Pancreas (tissue), 10 donors: ENCODE results near the gene VTN. TPM values are rescaled to one million over a fixed set of nuclear protein-coding genes. Genes with fewer than 3 reads are reported as not detected.

Experiments
- ATAC-seq, 4 donors: fragments of 200-7000 bp; cut with Tn5 transposase; one replicate each; pipeline versions ENCODE4 v1.8.0 to v1.9.1; 2020; ENCODE audit warnings: mild to moderate bottlenecking in 4 of 4, moderate library complexity in 4 of 4
- DNase-seq, 6 donors: peaks; one replicate each; pipeline ENCODE4 v3.0.0-alpha.2; 2020
- FAIRE-seq: peaks from 2 replicates; lab custom pipeline; 2012; peaks lifted over from hg19 to GRCh38; lab: Jason Lieb, UNC
- H3K27ac ChIP-seq, 4 donors: fragments of 200-600 bp; sonication (generic); 1 replicate in 3 of 4; 2 replicates in 1 of 4; pipeline versions ENCODE4 v1.5.0 to v1.8.0; 2020
- H3K27me3 ChIP-seq, 4 donors: fragments of 200-600 bp; one replicate each; pipeline ENCODE4 v1.8.0; 2021
- H3K36me3 ChIP-seq, 3 donors: fragments of 200-600 bp; sonication (generic) in 1 of 3; one replicate each; pipeline versions ENCODE4 v1.5.0 to v1.8.0; 2020 to 2021
- H3K4me1 ChIP-seq, 3 donors: fragments of 200-600 bp; one replicate each; pipeline ENCODE4 v1.8.0; 2021
- H3K4me3 ChIP-seq, 4 donors: fragments of 200-600 bp; sonication (generic) in 2 of 4; one replicate each; pipeline versions ENCODE4 v1.5.0 to v1.8.0; 2020 to 2021
- H3K9me3 ChIP-seq, 4 donors: fragments of 200-600 bp; one replicate each; pipeline ENCODE4 v1.8.0; 2021
- WGBS, 2 donors: extraction: QIAGEN DNeasy Blood & Tissue Kit; methylation state at CpG; one replicate each; pipeline ENCODE4 v1.1.7; 2013; 5-methylcytosine and 5-hydroxymethylcytosine counted together
- intact Hi-C, 3 donors: fragments of 100-400 bp; cut with DNase I; formaldehyde crosslinking; loops; one replicate each; pipeline versions ENCODE4 v1.11.1 to v1.14.2; 2022
- polyA plus RNA-seq, 2 donors: library from polyadenylated mRNA; stranded (reverse); fragments of 200-250 nt; gene quantifications; one replicate each; pipeline ENCODE4 v1.2.3, GENCODE V29; 2013
- total RNA-seq, 6 donors: library from RNA; stranded (reverse); fragmentation: NEBNext Ultra II Directional in 4 of 6; extraction: Animal tissue kit (Norgen Biotek cat#: 25700) in 4 of 6; gene quantifications; one replicate each; pipeline versions ENCODE4 v1.2.1 to v1.2.4, GENCODE V29; 2021 to 2023
- TF ChIP-seq, protein P1 (sequence below), 4 donors: fragments of 200-600 bp; sonication (generic) in 3 of 4; IDR thresholded peaks; one replicate each; pipeline versions ENCODE4 v1.5.0 to v1.8.0; 2021; ENCODE audit warnings: antibody characterized with exemption in 4 of 4
- donor health status: healthy with polysubstance abuse.
- donor health status: DM: no; HTN: no; CAD: no; lungs with moderate emphysema.
- donor health status: DM: no; HTN: no; CAD: no.
- donor health status: control.
- donor health status: control.
- donor health status: Bipolar disorder and iron deficiency.
- donor health status: DM: yes; HTN: yes; CAD: no.
- donor health status: DM: no; HTN: no; CAD: no.
- donor health status: DM: no; HTN: no; CAD: no.
- donor health status: DM: yes; HTN: yes; CAD: no.

VTN gene
- total and polyA plus RNA-seq, 8 donors = 5.2 to 21.6 (median 12.1) TPM

GRCh38 chr17:28326114-28326513 is 44.0 kb downstream of the VTN start:
- WGBS, 2 donors = 12 to 20% methylated on average over 7 of the region's 7 CpGs
- H3K4me1 ChIP-seq = peaks cover 25 to 55% (median 53%) of the 10 kb centered on the region in 3 donors
- TF ChIP-seq, protein P1, sequence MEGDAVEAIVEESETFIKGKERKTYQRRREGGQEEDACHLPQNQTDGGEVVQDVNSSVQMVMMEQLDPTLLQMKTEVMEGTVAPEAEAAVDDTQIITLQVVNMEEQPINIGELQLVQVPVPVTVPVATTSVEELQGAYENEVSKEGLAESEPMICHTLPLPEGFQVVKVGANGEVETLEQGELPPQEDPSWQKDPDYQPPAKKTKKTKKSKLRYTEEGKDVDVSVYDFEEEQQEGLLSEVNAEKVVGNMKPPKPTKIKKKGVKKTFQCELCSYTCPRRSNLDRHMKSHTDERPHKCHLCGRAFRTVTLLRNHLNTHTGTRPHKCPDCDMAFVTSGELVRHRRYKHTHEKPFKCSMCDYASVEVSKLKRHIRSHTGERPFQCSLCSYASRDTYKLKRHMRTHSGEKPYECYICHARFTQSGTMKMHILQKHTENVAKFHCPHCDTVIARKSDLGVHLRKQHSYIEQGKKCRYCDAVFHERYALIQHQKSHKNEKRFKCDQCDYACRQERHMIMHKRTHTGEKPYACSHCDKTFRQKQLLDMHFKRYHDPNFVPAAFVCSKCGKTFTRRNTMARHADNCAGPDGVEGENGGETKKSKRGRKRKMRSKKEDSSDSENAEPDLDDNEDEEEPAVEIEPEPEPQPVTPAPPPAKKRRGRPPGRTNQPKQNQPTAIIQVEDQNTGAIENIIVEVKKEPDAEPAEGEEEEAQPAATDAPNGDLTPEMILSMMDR (IDR thresholded peaks at IDR 0.05) = no peak
- FAIRE-seq (no peak), DNase-seq (peak in 1 of 6 donors; percentile 43), ATAC-seq (peak in 3 of 4 donors; percentile 21 to 33 (median 30))
- H3K27ac ChIP-seq = peak overlapping the region in 3 of 4 donors; percentile 51 to 84 (median 79)
- no peak overlapping the region for H3K4me3 ChIP-seq
- no peaks in the 10 kb centered on the region for H3K9me3 ChIP-seq
- intact Hi-C loops = no loop called here
- no peaks in the 10 kb centered on the region for H3K27me3 ChIP-seq
- H3K36me3 ChIP-seq = peaks cover 0 to 25% (median 8%) of the 10 kb centered on the region in 3 donors

DNA sequence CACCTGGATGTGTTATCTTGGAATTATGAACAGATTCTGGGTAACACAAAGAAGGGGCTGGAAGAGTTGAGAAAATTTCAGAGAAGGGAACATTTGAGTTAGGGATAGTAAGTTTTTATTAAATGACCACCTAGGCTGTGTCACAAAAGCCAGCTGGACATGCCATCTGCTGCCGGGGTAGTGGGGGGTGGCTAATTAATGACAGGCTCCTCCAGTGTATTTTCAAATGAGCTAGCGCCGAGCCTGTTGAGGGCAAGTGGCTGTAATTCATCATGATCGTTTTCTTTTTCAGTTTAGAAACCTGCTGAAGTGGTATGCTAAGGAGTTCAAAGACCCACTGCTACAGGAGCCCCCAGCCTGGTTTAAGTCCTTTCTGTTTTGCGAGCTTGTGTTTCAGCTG is 44.9 kb downstream of the VTN start:
- DNase-seq = no peak
- H3K4me1 ChIP-seq = peaks cover 25 to 55% (median 53%) of the 10 kb centered on the region in 3 donors
- intact Hi-C loops = no loop called here
- ATAC-seq = peak in 1 of 4 donors; percentile 1
- H3K9me3 ChIP-seq = no peaks in the 10 kb centered on the region
- H3K4me3 ChIP-seq = no peak overlapping the region
- peaks cover 0 to 25% (median 8%) of the 10 kb centered on the region in 3 donors for H3K36me3 ChIP-seq
- TF ChIP-seq, protein P1 (IDR thresholded peaks at IDR 0.05) = no peak
- 16 to 18% methylated on average over 5 of the region's 5 CpGs for WGBS, 2 donors
- no peaks in the 10 kb centered on the region for H3K27me3 ChIP-seq
- peak overlapping the region; percentile 51 to 84 (median 68) for H3K27ac ChIP-seq
- FAIRE-seq = no peak

DNA sequence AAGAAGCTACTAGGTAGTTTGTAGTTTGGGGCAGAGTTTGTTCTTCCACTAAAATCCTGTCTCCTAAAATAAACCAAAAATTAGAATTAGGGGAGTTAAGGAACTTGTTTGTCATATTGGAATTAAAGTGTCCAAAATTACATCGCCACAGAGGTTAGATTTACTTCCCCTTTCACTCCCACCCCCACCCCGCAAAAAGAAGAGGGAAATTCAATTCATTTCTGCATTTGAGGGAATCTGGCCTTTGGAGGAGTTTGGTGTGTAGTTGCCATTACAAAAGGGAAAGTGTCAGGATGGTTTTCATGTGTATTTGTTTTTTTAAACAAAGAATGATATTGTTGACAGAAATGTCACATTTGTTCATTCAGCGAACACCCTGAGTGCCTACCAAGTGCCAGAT is 45.3 kb downstream of the VTN start:
- WGBS, 2 donors = 31% methylated on average over 3 of the region's 3 CpGs
- intact Hi-C loops = no loop called here

GRCh38 chr17:28324267-28324745 is 45.8 kb downstream of the VTN start:
- H3K4me3 ChIP-seq = no peak overlapping the region
- peak overlapping the region in 3 of 4 donors; percentile 47 to 84 (median 79) for H3K27ac ChIP-seq
- intact Hi-C loops = no loop called here
- H3K9me3 ChIP-seq = no peaks in the 10 kb centered on the region
- ATAC-seq (peak; percentile 49 to 63 (median 58)), FAIRE-seq (no peak), DNase-seq (peak in 1 of 6 donors; percentile 40)
- H3K4me1 ChIP-seq = peaks cover 25 to 55% (median 53%) of the 10 kb centered on the region in 3 donors
- no peaks in the 10 kb centered on the region for H3K27me3 ChIP-seq
- 13 to 14% methylated on average over 5 of the region's 5 CpGs for whole genome bisulfite sequencing, 2 donors
- TF ChIP-seq, protein P1 (IDR thresholded peaks at IDR 0.05) = no peak
- peaks cover 0 to 22% (median 5%) of the 10 kb centered on the region in 3 donors for H3K36me3 ChIP-seq

More for the DNA sequence above, 45.3 kb downstream of the VTN start:
- peaks cover 25 to 55% (median 53%) of the 10 kb centered on the region in 3 donors for H3K4me1 ChIP-seq
- H3K27me3 ChIP-seq = no peaks in the 10 kb centered on the region
- FAIRE-seq (no peak), DNase-seq (no peak), ATAC-seq (peak in 1 of 4 donors; percentile 6)
- H3K36me3 ChIP-seq = peaks cover 0 to 25% (median 8%) of the 10 kb centered on the region in 3 donors
- TF ChIP-seq, protein P1 (IDR thresholded peaks at IDR 0.05) = no peak
- no peak overlapping the region for H3K4me3 ChIP-seq
- H3K9me3 ChIP-seq = no peaks in the 10 kb centered on the region
- peak overlapping the region; percentile 51 to 84 (median 68) for H3K27ac ChIP-seq
